ENCODE results near the gene TNNI2.

Gene TNNI2

GRCh38 chr11:1845561-1846452, 7.0 kb downstream of the TNNI2 start:
- DNase-seq (ENCODE audit: low read depth in 1 of 2, low spot score in 1 of 2), result no peak

- no peak for DNase-seq (ENCODE audit: low read depth in 1 of 2, low spot score in 1 of 2)
Measured at GRCh38 chr11:1846453-1846932, 7.7 kb downstream of the TNNI2 start.

GRCh38 chr11:1847006-1847735, 8.4 kb downstream of the TNNI2 start:
- no peak for DNase-seq (ENCODE audit: low read depth in 1 of 2, low spot score in 1 of 2)

- DNase-seq (ENCODE audit: low read depth in 1 of 2, low spot score in 1 of 2), result no peak
Measured at GRCh38 chr11:1847926-1848639, 9.3 kb downstream of the TNNI2 start.

- DNase-seq (ENCODE audit: low read depth in 1 of 2, low spot score in 1 of 2), result no peak
Measured at GRCh38 chr11:1848640-1849430, 10.1 kb downstream of the TNNI2 start.

GRCh38 chr11:1851468-1852180, 12.8 kb downstream of the TNNI2 start:
- no peak for DNase-seq (ENCODE audit: low read depth in 1 of 2, low spot score in 1 of 2)

- DNase-seq (ENCODE audit: low read depth in 1 of 2, low spot score in 1 of 2), result no peak
Measured at GRCh38 chr11:1852271-1852876, 13.6 kb downstream of the TNNI2 start.

GRCh38 chr11:1852877-1853276, 14.1 kb downstream of the TNNI2 start, which contains the start of gene LSP1:
LSP1 (plus strand) TSS chr11:1853084; CDS start chr11:1853145, 61 bp downstream.
- peak; percentile 59 to 74 for DNase-seq (ENCODE audit: low read depth in 1 of 2, low spot score in 1 of 2)

GRCh38 chr11:1853376-1854131, 14.8 kb downstream of the TNNI2 start:
- no peak for DNase-seq (ENCODE audit: low read depth in 1 of 2, low spot score in 1 of 2)

- DNase-seq (ENCODE audit: low read depth in 1 of 2, low spot score in 1 of 2), result no peak
Measured at GRCh38 chr11:1854132-1854948, 15.6 kb downstream of the TNNI2 start.

GRCh38 chr11:1854949-1855885, 16.4 kb downstream of the TNNI2 start:
- DNase-seq (ENCODE audit: low read depth in 1 of 2, low spot score in 1 of 2), result peak in 1 of 2 donors; percentile 30

- DNase-seq (ENCODE audit: low read depth in 1 of 2, low spot score in 1 of 2), result no peak
Measured at GRCh38 chr11:1855886-1856265, 17.1 kb downstream of the TNNI2 start.

- no peak for DNase-seq (ENCODE audit: low read depth in 1 of 2, low spot score in 1 of 2)
Measured at GRCh38 chr11:1856306-1857005, 17.7 kb downstream of the TNNI2 start.

GRCh38 chr11:1857064-1857463, 18.3 kb downstream of the TNNI2 start:
- no peak for DNase-seq (ENCODE audit: low read depth in 1 of 2, low spot score in 1 of 2)

- no peak for DNase-seq (ENCODE audit: low read depth in 1 of 2, low spot score in 1 of 2)
Measured at GRCh38 chr11:1858154-1858553, 19.4 kb downstream of the TNNI2 start.

- no peak for DNase-seq (ENCODE audit: low read depth in 1 of 2, low spot score in 1 of 2)
Measured at GRCh38 chr11:1858576-1858975, 19.8 kb downstream of the TNNI2 start.
